Cardiac fibroblast (primary cell): ENCODE data around the gene PSMD12.

Experiments used
- DNase-seq, 2 donors: peaks; one replicate each; pipeline versions ENCODE4 v3.0.0 to v3.0.0-alpha.2; 2010; ENCODE audit warnings: low read depth in 2 of 2
- H3K4me3 ChIP-seq, 2 donors: replicated peaks in 1 of 2; 1 replicate in 1 of 2; 2 replicates in 1 of 2; pipeline ENCODE4 v1.5.1; 2011; ENCODE audit warnings: low read depth in 2 of 2, low read length in 2 of 2, mild to moderate bottlenecking in 2 of 2, moderate library complexity in 1 of 2
- CTCF ChIP-seq: IDR thresholded peaks from one replicate; pipeline ENCODE4 v1.5.1; 2011; ENCODE audit warnings: low read depth, mild to moderate bottlenecking, low read length, inconsistent platforms

The PSMD12 gene

GRCh38 chr17:67293251-67294203 is 72.8 kb downstream of the PSMD12 start:
- peak; percentile 91 for TF ChIP-seq CTCF
- DNase-seq = peak; percentile 71 to 80
- no peak overlapping the region for H3K4me3 ChIP-seq

GRCh38 chr17:67290711-67291291 is 75.6 kb downstream of the PSMD12 start:
- peak in 1 of 2 donors; percentile 52 for DNase-seq
- no peak for TF ChIP-seq CTCF
- no peak overlapping the region for H3K4me3 ChIP-seq

- TF ChIP-seq CTCF = no peak
- no peak for DNase-seq
- H3K4me3 ChIP-seq = no peak overlapping the region
Observed at GRCh38 chr17:67290244-67290643, 76.1 kb downstream of the PSMD12 start.

GRCh38 chr17:67289181-67289876 is 77.0 kb downstream of the PSMD12 start:
- no peak for TF ChIP-seq CTCF
- H3K4me3 ChIP-seq = peak overlapping the region in 1 of 2 donors; percentile 22
- DNase-seq = peak; percentile 68 to 99
